Ishikawa (cell line): ENCODE results near the gene HS3ST5.

Experiments
- CEBPB ChIP-seq: IDR thresholded peaks from 2 replicates; pipeline ENCODE4 v1.6.1; 2012
- EGR1 ChIP-seq: IDR thresholded peaks from 2 replicates; pipeline ENCODE4 v1.6.1; 2012
- EP300 ChIP-seq: IDR thresholded peaks from 2 replicates; pipeline ENCODE4 v1.6.1; 2012; ENCODE audit warnings: borderline replicate concordance
- FOXM1 ChIP-seq: IDR thresholded peaks from 2 replicates; pipeline ENCODE4 v1.6.1; 2012; ENCODE audit warnings: low read depth, borderline replicate concordance
- MAX ChIP-seq: IDR thresholded peaks from 2 replicates; pipeline ENCODE4 v1.6.1; 2012
- NFIC ChIP-seq: IDR thresholded peaks from 2 replicates; pipeline ENCODE4 v1.6.1; 2012
- RAD21 ChIP-seq: IDR thresholded peaks from 2 replicates; pipeline ENCODE4 v1.6.1; 2012; ENCODE audit warnings: low read depth
- REST ChIP-seq: IDR thresholded peaks from 2 replicates; pipeline ENCODE4 v1.6.1; 2012; ENCODE audit warnings: low read depth, mild to moderate bottlenecking
- TAF1 ChIP-seq: IDR thresholded peaks from 2 replicates; pipeline ENCODE4 v1.6.1; 2012; ENCODE audit warnings: low read depth, mild to moderate bottlenecking
- TCF12 ChIP-seq: IDR thresholded peaks from 2 replicates; pipeline ENCODE4 v1.6.1; 2012; ENCODE audit warnings: low read depth
- TEAD4 ChIP-seq: IDR thresholded peaks from 2 replicates; pipeline ENCODE4 v1.6.1; 2012
- USF1 ChIP-seq: IDR thresholded peaks from 2 replicates; pipeline ENCODE4 v1.6.1; 2012
- YY1 ChIP-seq: IDR thresholded peaks from 2 replicates; pipeline ENCODE4 v1.6.1; 2012; ENCODE audit warnings: low read depth
- ZBTB7A ChIP-seq: IDR thresholded peaks from 2 replicates; pipeline ENCODE4 v1.6.1; 2012; ENCODE audit warnings: low read depth

Gene HS3ST5

DNA sequence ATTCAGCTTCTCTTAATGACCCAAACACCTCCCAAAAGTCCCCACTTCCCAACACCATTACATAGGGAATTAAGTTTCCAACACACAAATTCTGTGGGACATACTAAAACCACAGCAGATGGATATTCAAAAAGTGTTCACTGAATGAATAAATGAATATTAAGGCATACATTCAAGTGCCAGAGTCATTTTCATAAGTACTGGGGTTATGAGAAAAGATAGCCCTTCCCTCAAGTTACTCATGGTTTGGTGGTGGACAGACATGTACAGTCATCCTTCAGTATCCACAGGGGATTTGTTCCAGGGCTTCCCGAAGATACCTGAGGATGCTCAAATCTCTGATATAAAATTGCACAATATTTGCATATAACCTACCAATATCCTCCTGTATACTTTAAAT lies 50.4 kb downstream of the HS3ST5 start:
- TF ChIP-seq EGR1 (no peak), USF1 (no peak), MAX (no peak), REST (no peak), YY1 (no peak), TAF1 (no peak), TEAD4 (no peak), RAD21 (no peak), NFIC (no peak), ZBTB7A (no peak), FOXM1 (no peak), CEBPB (no peak)

- TF ChIP-seq EGR1: no peak
- no peak for TF ChIP-seq TEAD4
- TF ChIP-seq REST: no peak
- no peak for TF ChIP-seq MAX
- TF ChIP-seq RAD21: no peak
- TF ChIP-seq ZBTB7A: no peak
These were observed 51.4 kb downstream of the HS3ST5 start for GRCh38 chr6:114291428-114291827.

DNA sequence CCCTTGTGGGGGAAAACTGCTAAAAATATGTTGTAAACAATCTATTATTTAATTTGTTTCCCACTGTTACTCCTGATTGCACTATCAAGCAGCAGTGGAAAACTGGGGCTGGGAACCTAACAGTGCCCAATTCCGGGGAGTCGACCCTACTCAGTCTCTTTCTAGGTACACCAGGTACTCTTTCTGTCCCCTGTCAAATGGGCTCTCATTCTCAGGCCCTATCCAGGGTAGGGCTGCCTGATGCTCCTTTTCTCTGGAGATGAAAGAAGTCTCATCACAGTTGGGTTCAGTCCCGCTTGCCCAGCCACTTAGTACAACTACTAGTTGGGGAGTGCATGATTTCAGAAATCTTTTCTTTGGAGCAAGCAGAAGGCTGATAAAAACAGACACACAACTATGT lies 52.0 kb downstream of the HS3ST5 start:
- TF ChIP-seq YY1: no peak
- no peak for TF ChIP-seq ZBTB7A
- no peak for TF ChIP-seq EGR1
- TF ChIP-seq REST: no peak
- TF ChIP-seq CEBPB: no peak

DNA sequence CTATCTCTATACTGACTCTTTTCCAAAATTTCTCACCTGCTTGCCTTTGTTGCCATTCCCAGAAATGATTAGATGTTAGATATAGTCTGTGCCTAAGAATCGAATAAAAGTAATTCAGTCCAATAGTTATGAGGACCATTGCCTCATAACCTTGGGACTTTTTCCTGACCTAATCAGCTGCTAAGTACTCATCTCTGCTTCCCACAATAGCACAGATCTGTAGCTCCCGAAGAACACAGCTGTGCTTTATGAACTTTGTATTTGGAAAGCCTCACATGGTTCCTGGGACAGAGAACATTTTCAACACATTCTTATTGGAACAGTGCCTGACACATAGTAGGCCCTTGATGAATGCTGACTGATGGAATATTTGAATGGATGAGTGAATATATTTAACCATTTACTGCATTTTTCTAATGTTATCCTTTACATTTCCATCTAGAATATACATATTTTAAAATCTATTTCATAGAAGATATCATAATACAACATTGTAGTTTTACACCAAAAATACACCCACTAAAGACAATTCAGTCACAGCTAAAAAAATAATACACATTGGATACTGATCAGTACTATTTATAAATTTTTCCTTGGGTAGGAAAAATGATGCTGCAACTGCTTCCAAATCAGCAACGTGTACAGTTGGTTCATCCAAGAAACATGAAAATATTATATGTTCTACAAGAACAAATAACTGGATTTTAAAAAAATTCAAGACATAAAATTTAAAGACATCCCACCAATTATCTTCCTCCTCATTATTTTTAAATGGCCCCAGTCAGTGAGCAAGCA lies 53.9 kb downstream of the HS3ST5 start:
- TF ChIP-seq EGR1 (no peak), MAX (no peak), NFIC (no peak), TCF12 (no peak), RAD21 (no peak), CEBPB (no peak), USF1 (no peak), TAF1 (no peak)

DNA sequence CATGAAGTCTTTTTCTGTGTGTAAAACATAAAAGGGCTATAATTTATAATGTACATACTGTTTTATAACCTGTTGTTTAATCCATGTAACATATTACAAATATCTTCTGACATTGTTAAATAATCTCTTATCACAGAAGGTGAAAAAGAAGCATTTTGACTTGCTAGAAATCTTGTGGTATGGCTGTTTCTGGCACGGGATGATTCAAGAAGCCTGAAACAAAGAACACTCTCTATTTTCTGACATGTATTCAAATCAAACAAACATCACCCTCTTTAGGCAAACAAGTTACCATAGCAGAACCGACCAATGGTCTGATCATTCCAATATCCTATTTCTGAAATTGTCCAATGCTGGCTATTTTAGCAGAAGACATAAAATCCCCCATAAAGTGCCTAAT lies 55.4 kb downstream of the HS3ST5 start:
- TF ChIP-seq NFIC: no peak

DNA sequence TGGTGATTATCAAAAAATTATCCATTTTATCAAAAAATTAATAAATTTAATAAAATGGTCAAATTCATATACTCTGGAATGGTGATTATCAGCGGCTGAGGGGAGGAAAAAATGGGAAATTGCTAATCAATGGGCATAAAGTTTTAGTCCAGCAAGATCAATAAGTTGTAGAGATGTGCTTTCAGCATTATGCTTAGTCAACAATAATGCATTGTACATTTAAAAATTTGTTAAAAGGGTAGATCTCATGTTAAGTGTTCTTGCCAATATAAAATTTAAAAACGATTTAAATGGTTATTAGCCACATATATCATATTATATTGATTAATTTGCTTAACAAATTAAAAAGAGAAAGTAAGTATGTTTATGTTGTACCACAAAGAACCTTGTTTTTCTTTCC lies 56.6 kb downstream of the HS3ST5 start:
- TF ChIP-seq EP300 (no peak), MAX (no peak), TEAD4 (no peak), NFIC (no peak), REST (no peak), RAD21 (no peak), TAF1 (no peak)
